H1 (cell line): ENCODE measurements around the gene GSTCD. TPM values are rescaled to one million over a fixed set of nuclear protein-coding genes. Genes with fewer than 3 reads are reported as not detected.

Source experiments
- CTCF ChIA-PET: fragments of 300-600 bp; sonication (Branson Sonifier 250); formaldehyde crosslinking; loops from one replicate; lab custom pipeline; 2021; ENCODE audit not compliant: partially characterized antibody; lab: Charles Lee
- POLR2A ChIA-PET: fragments of 300-600 bp; sonication (Branson Sonifier 250); formaldehyde crosslinking; loops from one replicate; lab custom pipeline; 2021; ENCODE audit warnings: inconsistent platforms; ENCODE audit not compliant: partially characterized antibody; lab: Charles Lee
- DNase-seq, 2 experiments: peaks; one replicate each; pipeline versions ENCODE4 v3.0.0 to v3.0.0-alpha.2; 2010 to 2022; ENCODE audit warnings: low spot score in 2 of 2, low read depth in 1 of 2, mixed read lengths in 1 of 2
- FAIRE-seq: peaks from 2 replicates; lab custom pipeline; 2011; peaks lifted over from hg19 to GRCh38; lab: Jason Lieb, UNC
- H2AFZ ChIP-seq: 2 replicates; pipeline ENCODE4 v1.8.1; 2012; ENCODE audit warnings: low read length, inconsistent platforms
- H2AK5ac ChIP-seq: 2 replicates; pipeline ENCODE4 v1.6.1; 2013; ENCODE audit warnings: low read depth, low read length
- H2BK120ac ChIP-seq: replicated peaks from 2 replicates; pipeline ENCODE3; 2013; ENCODE audit warnings: low read depth, low read length, inconsistent platforms
- H2BK12ac ChIP-seq: 2 replicates; pipeline ENCODE4 v1.6.1; 2013; ENCODE audit warnings: low read depth, low read length
- H2BK15ac ChIP-seq: 2 replicates; pipeline ENCODE4 v1.6.1; 2013; ENCODE audit warnings: low read length
- H2BK20ac ChIP-seq: 2 replicates; pipeline ENCODE4 v1.6.1; 2013; ENCODE audit warnings: low read length
- H2BK5ac ChIP-seq: 2 replicates; pipeline ENCODE4 v1.6.1; 2013; ENCODE audit warnings: low read depth, low read length
- H3K14ac ChIP-seq: 2 replicates; pipeline ENCODE4 v1.6.1; 2013; ENCODE audit warnings: inconsistent platforms; ENCODE audit not compliant: insufficient read length
- H3K18ac ChIP-seq: 2 replicates; pipeline ENCODE4 v1.6.1; 2013; ENCODE audit warnings: low read length; ENCODE audit errors: extremely low read depth
- H3K23ac ChIP-seq: 2 replicates; pipeline ENCODE4 v1.6.1; 2013; ENCODE audit warnings: inconsistent platforms; ENCODE audit not compliant: insufficient read length
- H3K23me2 ChIP-seq: 2 replicates; pipeline ENCODE4 v1.6.1; 2013; ENCODE audit warnings: low read depth, low read length
- H3K27ac ChIP-seq: 2 replicates; pipeline ENCODE4 v1.6.1; 2011; ENCODE audit warnings: low read depth, low read length, inconsistent platforms
- H3K27me3 ChIP-seq, 4 experiments: replicated peaks in 1 of 4; 1 replicate in 1 of 4; 2 replicates in 3 of 4; pipeline versions ENCODE4 v1.6.1 to v1.8.1; 2011 to 2013; ENCODE audit warnings: low read length in 3 of 4, mild to moderate bottlenecking in 3 of 4, inconsistent platforms in 2 of 4, mixed read lengths in 2 of 4, moderate library complexity in 1 of 4; ENCODE audit not compliant: control insufficient read depth in 3 of 4, insufficient read depth in 3 of 4; ENCODE audit errors: extremely low read depth in 1 of 4
- H3K36me3 ChIP-seq, 4 experiments: 2 replicates each; pipeline versions ENCODE4 v1.6.1 to v1.8.1; 2011 to 2013; ENCODE audit warnings: mild to moderate bottlenecking in 4 of 4, low read length in 3 of 4, moderate library complexity in 2 of 4, control low read depth in 1 of 4, inconsistent platforms in 1 of 4; ENCODE audit not compliant: insufficient read depth in 4 of 4, control insufficient read depth in 2 of 4
- H3K4ac ChIP-seq: replicated peaks from 2 replicates; pipeline ENCODE3; 2013; ENCODE audit warnings: low read length, low read depth, mixed read lengths, inconsistent platforms; ENCODE audit not compliant: insufficient read length
- H3K4me1 ChIP-seq, 4 experiments: replicated peaks in 1 of 4; 1 replicate in 1 of 4; 2 replicates in 3 of 4; pipeline versions ENCODE4 v1.6.1 to v1.8.1; 2011 to 2013; ENCODE audit warnings: low read length in 3 of 4, inconsistent platforms in 2 of 4, mixed read lengths in 1 of 4; ENCODE audit not compliant: insufficient read depth in 4 of 4, control insufficient read depth in 3 of 4
- H3K4me2 ChIP-seq, 2 experiments: 2 replicates each; pipeline versions ENCODE4 v1.6.1 to v1.8.1; 2011 to 2013; ENCODE audit warnings: low read depth in 2 of 2, low read length in 2 of 2, control low read depth in 1 of 2, inconsistent platforms in 1 of 2, mild to moderate bottlenecking in 1 of 2; ENCODE audit not compliant: insufficient read depth in 1 of 2
- H3K4me3 ChIP-seq, 4 experiments: fragments of 200-600, 300-600 bp in 1 of 4; sonication (generic), shearing (Covaris generic), sonication (Bioruptor Twin) in 1 of 4; 2 replicates each; pipeline versions ENCODE4 v1.5.1 to v1.8.1; 2011 to 2016; ENCODE audit warnings: low read length in 4 of 4, low read depth in 3 of 4, control low read depth in 2 of 4, inconsistent platforms in 2 of 4, mild to moderate bottlenecking in 2 of 4, mixed read lengths in 1 of 4, moderate library complexity in 1 of 4; ENCODE audit not compliant: insufficient read depth in 2 of 4; ENCODE audit errors: extremely low read depth in 1 of 4
- H3K56ac ChIP-seq: replicated peaks from 2 replicates; pipeline ENCODE3; 2013; ENCODE audit warnings: low read depth, mild to moderate bottlenecking, mixed read lengths, low read length, inconsistent platforms; ENCODE audit not compliant: insufficient read length
- H3K79me1 ChIP-seq: 2 replicates; pipeline ENCODE4 v1.6.1; 2013; ENCODE audit warnings: low read depth, low read length, control low read depth
- H3K79me2 ChIP-seq, 2 experiments: 2 replicates each; pipeline versions ENCODE4 v1.6.1 to v1.8.1; 2012 to 2013; ENCODE audit warnings: low read length in 2 of 2, mild to moderate bottlenecking in 2 of 2, inconsistent platforms in 1 of 2; ENCODE audit not compliant: insufficient read depth in 2 of 2, control insufficient read depth in 1 of 2
- H3K9ac ChIP-seq, 4 experiments: replicated peaks in 1 of 4; 1 replicate in 1 of 4; 2 replicates in 3 of 4; pipeline versions ENCODE4 v1.6.1 to v1.8.1; 2011 to 2013; ENCODE audit warnings: low read depth in 3 of 4, low read length in 3 of 4, control low read depth in 2 of 4, mild to moderate bottlenecking in 2 of 4, moderate library complexity in 2 of 4, inconsistent platforms in 1 of 4; ENCODE audit errors: extremely low read depth in 1 of 4
- H3K9me3 ChIP-seq, 2 experiments: 2 replicates each; pipeline versions ENCODE4 v1.6.1 to v1.8.1; 2012 to 2013; ENCODE audit warnings: mild to moderate bottlenecking in 2 of 2, moderate library complexity in 2 of 2, control low read depth in 1 of 2, inconsistent platforms in 1 of 2, low read depth in 1 of 2, low read length in 1 of 2, mixed read lengths in 1 of 2; ENCODE audit not compliant: insufficient read depth in 2 of 2
- H4K20me1 ChIP-seq, 2 experiments: replicated peaks in 1 of 2; 2 replicates each; pipeline versions ENCODE3 to v1.8.1; 2011 to 2013; ENCODE audit warnings: inconsistent platforms in 2 of 2, low read length in 2 of 2, mild to moderate bottlenecking in 1 of 2; ENCODE audit not compliant: insufficient read depth in 2 of 2, control insufficient read depth in 1 of 2
- H4K5ac ChIP-seq: 2 replicates; pipeline ENCODE4 v1.6.1; 2013; ENCODE audit warnings: low read length, low read depth, mixed read lengths, inconsistent platforms; ENCODE audit not compliant: insufficient read length
- H4K8ac ChIP-seq: 2 replicates; pipeline ENCODE4 v1.8.0; 2013; ENCODE audit warnings: mild to moderate bottlenecking, moderate library complexity, low read length, inconsistent platforms; ENCODE audit not compliant: insufficient read depth; ENCODE audit errors: extremely low read depth
- H4K91ac ChIP-seq: replicated peaks from 2 replicates; pipeline ENCODE3; 2013; ENCODE audit warnings: low read length, mixed read lengths, inconsistent platforms; ENCODE audit not compliant: insufficient read length
- BRCA1 ChIP-seq: IDR thresholded peaks from 2 replicates; pipeline ENCODE4 v1.6.1; 2012; ENCODE audit warnings: low read depth, low read length, improper control_type of control experiment
- CBX8 ChIP-seq: fragments of 300-800, 300-1000 bp; sonication (generic); IDR thresholded peaks from 2 replicates; pipeline ENCODE4 v1.7.1; 2016; ENCODE audit warnings: low read depth, low read length, borderline replicate concordance
- CEBPB ChIP-seq: IDR thresholded peaks from 2 replicates; pipeline ENCODE4 v1.6.1; 2012; ENCODE audit warnings: low read depth, low read length
- CREB1 ChIP-seq: IDR thresholded peaks from 2 replicates; pipeline ENCODE4 v1.6.1; 2012; ENCODE audit warnings: inconsistent platforms
- GTF2F1 ChIP-seq: IDR thresholded peaks from 2 replicates; pipeline ENCODE4 v1.6.1; 2012; ENCODE audit warnings: low read depth, low read length, improper control_type of control experiment, borderline replicate concordance
- KDM1A ChIP-seq: fragments of 200-600, 300-600 bp; sonication (generic); IDR thresholded peaks from 2 replicates; pipeline ENCODE4 v1.7.1; 2016; ENCODE audit warnings: mild to moderate bottlenecking, low read length, borderline replicate concordance
- KDM4A ChIP-seq: IDR thresholded peaks from one replicate; pipeline ENCODE4 v1.7.1; 2012; ENCODE audit warnings: low read depth, mild to moderate bottlenecking, moderate library complexity, low read length, inconsistent platforms; ENCODE audit not compliant: severe bottlenecking
- RXRA ChIP-seq: IDR thresholded peaks from 2 replicates; pipeline ENCODE4 v1.6.1; 2011; ENCODE audit warnings: low read depth, mild to moderate bottlenecking, low read length, moderate library complexity; ENCODE audit not compliant: insufficient read depth
- SRF ChIP-seq: IDR thresholded peaks from 2 replicates; pipeline ENCODE4 v1.6.1; 2011; ENCODE audit warnings: mild to moderate bottlenecking, low read depth, low read length, moderate library complexity
- SUZ12 ChIP-seq: fragments of 200-600 bp; sonication (generic); IDR thresholded peaks from 2 replicates; pipeline ENCODE4 v1.6.1; 2012; ENCODE audit warnings: mild to moderate bottlenecking, inconsistent platforms, low read length, moderate library complexity, mixed read lengths
- TEAD4 ChIP-seq: IDR thresholded peaks from 2 replicates; pipeline ENCODE4 v1.6.1; 2012; ENCODE audit warnings: low read depth, low read length, inconsistent platforms, mixed read lengths
- WGBS, 2 experiments: shearing (Covaris generic) in 1 of 2; methylation state at CpG; one replicate each; pipeline versions ENCODE4 v1.1.6 to v1.1.7; 2013 to 2015; ENCODE audit warnings: low lambda C conversion rate in 2 of 2, mixed read lengths in 2 of 2, inconsistent platforms in 1 of 2, low coverage in 1 of 2, missing lambda C conversion rate in 1 of 2; ENCODE audit not compliant: insufficient replicate concordance in 2 of 2, insufficient coverage in 1 of 2, insufficient read length in 1 of 2; ENCODE audit errors: extremely low coverage in 1 of 2, missing lambda C conversion rate in 1 of 2; 5-methylcytosine and 5-hydroxymethylcytosine counted together
- polyA plus RNA-seq, 7 experiments: library from polyadenylated mRNA; depleted of rRNA in 3 of 7; stranded (reverse) in 5 of 7; unstranded in 2 of 7; fragments of >200 nt in 5 of 7; fragments of 200-250 nt in 2 of 7; gene quantifications; 1 replicate in 5 of 7; 2 replicates in 1 of 7; 4 replicates in 1 of 7; pipeline versions ENCODE4 v1.2.1 to v1.2.3, GENCODE V29; 2011 to 2013; ENCODE audit warnings: missing spikeins in 2 of 7, mixed read lengths in 2 of 7
- total RNA-seq: library from RNA; stranded (reverse); fragmentation: NEBNext Ultra II Directional; extraction: Animal tissue kit (Norgen Biotek cat#: 25700); gene quantifications from 2 replicates; pipeline ENCODE4 v1.2.1, GENCODE V29; 2021

GSTCD gene
- total and polyA plus RNA-seq, 2 of the 8 experiments (the other 6 are each of a cell fraction or from before 2014, with no cell fraction given) = 8.5 to 24.6 TPM

DNA sequence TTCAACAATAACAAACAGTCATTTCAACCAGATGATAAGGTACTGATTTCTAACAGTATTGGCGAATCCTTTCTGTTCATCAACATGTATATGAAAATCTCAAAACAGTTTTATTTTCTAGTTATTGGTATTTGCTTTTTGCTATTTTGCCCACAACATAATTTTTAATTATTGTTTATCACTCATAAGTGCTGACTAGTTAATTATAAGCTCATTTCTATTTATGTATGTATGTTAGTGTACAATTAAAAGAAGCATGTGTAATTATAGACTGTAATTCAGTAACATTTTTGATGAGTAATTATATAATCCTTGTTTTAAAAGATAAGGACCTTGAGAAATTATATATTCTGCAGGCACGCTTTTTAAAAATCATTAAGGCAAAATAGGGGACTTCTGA is 119.5 kb downstream of the GSTCD start:
- H3K23ac ChIP-seq = no peak overlapping the region
- no peak overlapping the region for H3K9ac ChIP-seq
- FAIRE-seq (no peak), DNase-seq (no peak)
- no peaks in the 10 kb centered on the region for H3K79me1 ChIP-seq
- H3K4ac ChIP-seq = no peak overlapping the region
- H3K4me1 ChIP-seq = no peaks in the 10 kb centered on the region
- H2AK5ac ChIP-seq = no peak overlapping the region
- no peak overlapping the region for H3K18ac ChIP-seq
- no peak overlapping the region for H4K8ac ChIP-seq
- no peak overlapping the region for H2BK5ac ChIP-seq
- no peaks in the 10 kb centered on the region for H3K79me2 ChIP-seq
- no peak overlapping the region for H2BK15ac ChIP-seq
- no peak overlapping the region for H4K91ac ChIP-seq
- H2BK12ac ChIP-seq = no peak overlapping the region
- H2BK20ac ChIP-seq = no peak overlapping the region
- H3K36me3 ChIP-seq = no peaks in the 10 kb centered on the region; a peak in 1 of 8 replicates
- no peak overlapping the region for H3K4me2 ChIP-seq
- no peak overlapping the region for H3K27ac ChIP-seq
- H4K20me1 ChIP-seq = no peaks in the 10 kb centered on the region
- H3K56ac ChIP-seq = no peak overlapping the region
- H3K14ac ChIP-seq = no peak overlapping the region
- TF ChIP-seq TEAD4 (no peak), CBX8 (no peak), KDM4A (no peak), SUZ12 (no peak), CREB1 (no peak), RXRA (no peak), CEBPB (no peak), BRCA1 (no peak), SRF (no peak), GTF2F1 (no peak), KDM1A (no peak)
- no peak overlapping the region for H2AFZ ChIP-seq
- ChIA-PET CTCF (no interaction called here), POLR2A (no interaction called here)
- H2BK120ac ChIP-seq = no peak overlapping the region
- no peak overlapping the region for H3K4me3 ChIP-seq
- H3K9me3 ChIP-seq = no peaks in the 10 kb centered on the region
- no peaks in the 10 kb centered on the region for H3K23me2 ChIP-seq
- H4K5ac ChIP-seq = no peak overlapping the region
- H3K27me3 ChIP-seq = no peaks in the 10 kb centered on the region
- 91% methylated on average over 2 of the region's 2 CpGs; no CpG with 5 or more reads in 1 of the 2 experiments for WGBS, 2 experiments
